ENCODE results near the gene LRRIQ4.

Gene LRRIQ4

GRCh38 chr3:169787120-169787519 is 25.6 kb upstream of the LRRIQ4 start:
- no peak for TF ChIP-seq CTCF (IDR thresholded peaks at IDR 0.05; ENCODE audit: borderline replicate concordance, insufficient read depth, low read depth, low read length)
- H3K4me3 ChIP-seq (ENCODE audit: low read depth, low read length), result no peak overlapping the region

GRCh38 chr3:169787791-169788190 is 24.9 kb upstream of the LRRIQ4 start:
- no peak overlapping the region for H3K4me3 ChIP-seq (ENCODE audit: low read depth, low read length)
- TF ChIP-seq CTCF (IDR thresholded peaks at IDR 0.05; ENCODE audit: borderline replicate concordance, insufficient read depth, low read depth, low read length), result no peak

- H3K4me3 ChIP-seq (ENCODE audit: low read depth, low read length), result no peak overlapping the region
- TF ChIP-seq CTCF (IDR thresholded peaks at IDR 0.05; ENCODE audit: borderline replicate concordance, insufficient read depth, low read depth, low read length), result no peak
Observed at GRCh38 chr3:169790219-169790618, 22.5 kb upstream of the LRRIQ4 start.

GRCh38 chr3:169790687-169791429 is 21.8 kb upstream of the LRRIQ4 start:
- no peak overlapping the region for H3K4me3 ChIP-seq (ENCODE audit: low read depth, low read length)
- TF ChIP-seq CTCF (IDR thresholded peaks at IDR 0.05; ENCODE audit: borderline replicate concordance, insufficient read depth, low read depth, low read length), result no peak

- no peak overlapping the region for H3K4me3 ChIP-seq (ENCODE audit: low read depth, low read length)
- TF ChIP-seq CTCF (IDR thresholded peaks at IDR 0.05; ENCODE audit: borderline replicate concordance, insufficient read depth, low read depth, low read length), result no peak
Observed at GRCh38 chr3:169792359-169792758, 20.3 kb upstream of the LRRIQ4 start.

GRCh38 chr3:169804681-169805080 is 8.0 kb upstream of the LRRIQ4 start:
- H3K4me3 ChIP-seq (ENCODE audit: low read depth, low read length), result no peak overlapping the region
- TF ChIP-seq CTCF (IDR thresholded peaks at IDR 0.05; ENCODE audit: borderline replicate concordance, insufficient read depth, low read depth, low read length), result no peak

GRCh38 chr3:169809230-169809795 is 3.4 kb upstream of the LRRIQ4 start:
- no peak for TF ChIP-seq CTCF (IDR thresholded peaks at IDR 0.05; ENCODE audit: borderline replicate concordance, insufficient read depth, low read depth, low read length)
- no peak overlapping the region for H3K4me3 ChIP-seq (ENCODE audit: low read depth, low read length)
